KG1 (cell line): ENCODE results near the gene MED27.

Source experiments
- DNase-seq: peaks from one replicate; lab custom pipeline; 2025; lab: John Stamatoyannopoulos, UW

Gene MED27

GRCh38 chr9:131835151-131835910, 244.3 kb downstream of the MED27 start:
- no peak for DNase-seq

- no peak for DNase-seq
These were observed 244.9 kb downstream of the MED27 start for GRCh38 chr9:131834721-131835120.

- DNase-seq, result no peak
These were observed 245.8 kb downstream of the MED27 start for GRCh38 chr9:131833906-131834305.

GRCh38 chr9:131833083-131833482, 246.6 kb downstream of the MED27 start:
- DNase-seq, result no peak

GRCh38 chr9:131831380-131832165, 248.1 kb downstream of the MED27 start:
- no peak for DNase-seq

- DNase-seq, result no peak
These were observed 251.8 kb downstream of the MED27 start for GRCh38 chr9:131827821-131828369.

- DNase-seq, result no peak
These were observed 252.6 kb downstream of the MED27 start for GRCh38 chr9:131826966-131827525.

- no peak for DNase-seq
These were observed 253.6 kb downstream of the MED27 start for GRCh38 chr9:131826053-131826452.

GRCh38 chr9:131824953-131825495, 254.6 kb downstream of the MED27 start:
- no peak for DNase-seq

- DNase-seq, result no peak
These were observed 255.5 kb downstream of the MED27 start for GRCh38 chr9:131824155-131824594.

GRCh38 chr9:131823701-131824146, 255.9 kb downstream of the MED27 start:
- DNase-seq, result no peak

- DNase-seq, result no peak
These were observed 261.6 kb downstream of the MED27 start for GRCh38 chr9:131818089-131818488.

GRCh38 chr9:131817627-131818026, 262.0 kb downstream of the MED27 start:
- no peak for DNase-seq

GRCh38 chr9:131817073-131817472, 262.6 kb downstream of the MED27 start:
- DNase-seq, result no peak

GRCh38 chr9:131815970-131816873, 263.4 kb downstream of the MED27 start:
- no peak for DNase-seq

GRCh38 chr9:131814707-131815106, 265.0 kb downstream of the MED27 start:
- DNase-seq, result no peak

- DNase-seq, result no peak
These were observed 266.6 kb downstream of the MED27 start for GRCh38 chr9:131813116-131813515.

GRCh38 chr9:131812116-131812790, 267.4 kb downstream of the MED27 start:
- DNase-seq, result no peak

GRCh38 chr9:131811405-131811804, 268.3 kb downstream of the MED27 start:
- no peak for DNase-seq

GRCh38 chr9:131810351-131811170, 269.1 kb downstream of the MED27 start:
- DNase-seq, result no peak
